Measurements from ENCODE around the gene LARP7. TPM values are rescaled to one million over a fixed set of nuclear protein-coding genes. Genes with fewer than 3 reads are reported as not detected.

LARP7 gene
- total RNA-seq, 1 experiment from 2014 or later = 31.7 TPM

Small RNA genes within 50 kb of the gene (small RNA-seq; reads per million reads assigned to genes)
- gene MIR302A = not detected
- not detected for gene MIR302C
- gene MIR302D = not detected
- not detected for gene MIR367
- gene WRBP1 = not detected

Other genes with a start within 250 kb of the LARP7 start
- 0.03 and 0.05 TPM in 2 replicates for gene NEUROG2, start 121.0 kb upstream of the LARP7 start, total RNA-seq (2014; rRNA removed; shearing (Covaris generic))
- 11.7 and 13.0 TPM in 2 replicates for gene ZGRF1, start 234 bp upstream of the LARP7 start, total RNA-seq (2014; rRNA removed; shearing (Covaris generic))

All from HT1080 (cell line).